ENCODE measurements around the gene PANK2.
A peak's percentile ranks its signal among the peaks of the same experiment; 100 is the strongest.
"Not testable (repeated sequence)": the region's sequence is repeated elsewhere in the genome, so short reads cannot be mapped to it uniquely, and the experiment has no call there.

Gene PANK2

DNA sequence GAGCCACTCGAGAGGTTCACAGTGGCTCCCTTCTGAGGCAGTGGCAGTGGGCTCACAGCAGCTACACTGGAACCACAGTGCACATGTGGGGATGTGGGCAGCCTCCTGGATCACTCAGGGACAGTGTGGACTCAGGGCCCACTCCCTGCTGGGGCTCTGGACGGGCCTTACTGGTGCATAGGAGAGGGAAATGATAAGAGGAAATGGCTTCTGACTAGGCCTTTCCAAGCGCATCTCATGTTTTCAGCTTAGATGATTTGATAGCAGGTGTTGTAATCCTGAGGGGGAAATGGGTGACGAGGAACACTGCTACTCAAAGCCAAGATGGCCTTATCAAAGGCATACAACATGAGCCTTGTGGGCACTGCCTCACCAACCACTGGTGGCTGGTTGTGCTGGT lies 44.0 kb downstream of the PANK2 start:
- Mint-ChIP-seq H3K36me3 (ENCODE audit: low read depth) (peaks cover 25% of the 10 kb centered on the region), H3K27me3 (ENCODE audit: low read depth) (no peaks in the 10 kb centered on the region), H3K9me3 (no peaks in the 10 kb centered on the region), H3K27ac (peak overlapping the region; percentile 46), H3K4me1 (ENCODE audit: low read depth) (peaks cover 16% of the 10 kb centered on the region), H3K4me3 (no peak overlapping the region)
- DNase-seq (ENCODE audit: low spot score): no peak

DNA sequence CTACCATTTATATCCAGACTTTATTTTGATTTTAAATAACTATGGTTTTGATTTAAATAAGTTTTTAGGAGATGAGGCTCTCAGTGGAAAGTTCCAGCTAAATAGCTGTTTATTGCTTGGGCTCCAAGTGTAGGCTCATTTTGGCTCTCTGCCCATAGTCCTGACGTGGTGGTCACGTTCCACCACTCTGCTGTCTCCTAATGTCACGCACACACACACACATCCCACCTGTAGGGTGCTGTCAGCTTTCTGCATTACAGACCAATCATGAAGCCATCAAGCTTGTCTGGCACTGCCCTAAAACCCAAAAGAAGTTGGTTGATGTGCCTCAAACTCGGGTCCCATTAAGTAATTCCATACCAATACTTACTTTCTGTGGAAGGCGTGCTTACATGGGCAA lies 45.4 kb downstream of the PANK2 start:
- Mint-ChIP-seq H3K4me3 (no peak overlapping the region), H3K36me3 (ENCODE audit: low read depth) (peaks cover 36% of the 10 kb centered on the region), H3K27me3 (ENCODE audit: low read depth) (no peaks in the 10 kb centered on the region), H3K9me3 (peaks cover 10% of the 10 kb centered on the region), H3K4me1 (ENCODE audit: low read depth) (peaks cover 16% of the 10 kb centered on the region), H3K27ac (no peak overlapping the region)
- no peak for DNase-seq (ENCODE audit: low spot score)

DNA sequence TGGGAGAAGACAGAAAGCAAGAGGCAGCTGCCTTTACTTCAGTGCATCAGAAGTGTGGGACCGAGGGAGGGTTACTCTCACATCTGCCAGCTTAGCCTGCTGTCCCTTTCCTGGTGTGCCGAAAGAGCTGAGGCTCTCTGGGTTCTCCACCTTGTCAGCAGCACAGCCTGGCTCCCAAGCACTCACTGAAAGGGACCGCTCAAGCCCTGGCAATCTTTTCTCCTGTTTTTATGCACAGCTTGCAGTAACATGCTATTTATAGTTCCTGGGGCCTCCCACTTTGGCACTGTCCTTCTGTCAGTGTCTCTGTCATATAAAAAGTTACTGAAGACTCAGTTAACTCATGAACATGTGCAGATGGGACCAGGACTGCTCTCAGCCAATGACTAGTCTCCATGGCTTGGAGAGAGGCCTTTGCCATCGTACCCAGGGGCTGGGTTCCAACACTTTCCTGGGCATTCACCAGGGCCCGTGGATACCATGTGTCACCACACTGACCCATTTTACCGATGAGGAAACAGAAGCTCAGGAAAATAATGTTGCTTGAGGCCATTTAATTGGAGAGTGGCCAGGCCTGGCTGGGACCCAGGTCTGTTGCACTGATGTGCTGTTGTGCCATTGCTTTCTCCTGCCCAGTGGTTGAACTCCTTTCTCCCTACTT lies 46.2 kb downstream of the PANK2 start:
- no peaks in the 10 kb centered on the region for H3K27me3 Mint-ChIP-seq (ENCODE audit: low read depth)
- H3K36me3 Mint-ChIP-seq (ENCODE audit: low read depth): peaks cover 41% of the 10 kb centered on the region
- no peak overlapping the region for H3K4me3 Mint-ChIP-seq
- peaks cover 10% of the 10 kb centered on the region for H3K9me3 Mint-ChIP-seq
- H3K27ac Mint-ChIP-seq: no peak overlapping the region
- H3K4me1 Mint-ChIP-seq (ENCODE audit: low read depth): peaks cover 13% of the 10 kb centered on the region
- DNase-seq (ENCODE audit: low spot score): no peak

DNA sequence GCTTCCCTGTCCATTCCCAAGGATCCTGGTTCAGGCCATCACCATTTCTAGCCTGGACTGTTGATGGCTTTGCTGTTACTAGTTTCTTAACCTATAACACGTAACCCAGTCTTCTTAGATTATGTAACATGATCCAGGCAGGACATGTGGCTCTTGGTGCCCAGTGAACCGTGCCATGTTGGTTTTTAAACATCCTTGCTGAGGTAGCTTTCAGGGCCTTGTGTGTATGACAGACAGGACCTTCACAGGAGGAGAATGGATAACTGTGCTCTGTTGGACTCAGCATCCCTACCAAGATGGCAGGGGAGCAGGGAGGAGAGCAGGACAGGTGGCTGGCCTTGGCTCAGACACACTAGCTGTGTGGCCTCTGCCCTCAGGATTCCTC lies 46.8 kb downstream of the PANK2 start:
- peaks cover 13% of the 10 kb centered on the region for H3K4me1 Mint-ChIP-seq (ENCODE audit: low read depth)
- no peak overlapping the region for H3K27ac Mint-ChIP-seq
- no peak for DNase-seq (ENCODE audit: low spot score)
- no peak overlapping the region for H3K4me3 Mint-ChIP-seq
- H3K27me3 Mint-ChIP-seq (ENCODE audit: low read depth): no peaks in the 10 kb centered on the region
- peaks cover 47% of the 10 kb centered on the region for H3K36me3 Mint-ChIP-seq (ENCODE audit: low read depth)
- peaks cover 10% of the 10 kb centered on the region for H3K9me3 Mint-ChIP-seq

DNA sequence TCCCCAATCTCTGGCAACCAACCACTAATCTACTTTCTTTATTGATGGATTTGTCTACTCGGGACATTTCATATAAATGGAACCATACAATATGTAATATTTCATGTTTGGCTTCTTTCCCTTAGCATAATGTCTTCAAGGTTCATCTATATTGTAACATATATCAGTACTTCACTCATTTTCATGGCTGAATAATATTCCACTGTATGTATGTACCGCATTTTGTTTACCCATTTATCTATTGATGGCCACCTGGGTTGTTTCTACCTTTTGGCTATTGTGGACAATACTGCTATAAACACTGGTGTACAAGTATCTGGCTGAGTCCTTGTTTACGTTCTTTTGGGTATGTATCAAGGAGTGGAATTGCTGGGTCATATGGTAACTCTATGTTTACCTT lies 48.4 kb downstream of the PANK2 start:
- Mint-ChIP-seq H3K36me3 (ENCODE audit: low read depth) (peaks cover 54% of the 10 kb centered on the region), H3K4me1 (ENCODE audit: low read depth) (peaks cover 9% of the 10 kb centered on the region), H3K27me3 (ENCODE audit: low read depth) (no peaks in the 10 kb centered on the region), H3K9me3 (peaks cover 10% of the 10 kb centered on the region), H3K27ac (no peak overlapping the region), H3K4me3 (no peak overlapping the region)
- DNase-seq (ENCODE audit: low spot score): no peak

DNA sequence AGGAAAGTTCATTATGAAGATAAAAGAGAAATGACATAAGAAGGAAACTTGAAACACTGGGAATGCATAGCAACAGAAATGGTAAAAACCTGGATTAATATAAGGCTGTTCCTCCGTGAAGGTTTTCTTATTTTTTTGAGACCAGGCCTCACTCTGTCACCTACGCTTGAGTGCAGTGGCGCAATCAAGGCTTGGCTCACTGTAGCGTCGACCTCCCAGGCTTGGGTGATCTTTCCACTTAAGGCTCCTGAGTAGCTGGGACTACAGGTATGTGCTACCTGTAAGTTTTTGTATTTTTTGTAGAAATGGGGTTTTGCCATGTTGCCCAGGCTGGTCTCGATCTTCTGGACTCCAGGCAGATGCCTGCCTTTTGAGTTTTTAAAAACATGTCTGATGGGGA lies 51.7 kb downstream of the PANK2 start:
- Mint-ChIP-seq H3K27me3 (ENCODE audit: low read depth) (no peaks in the 10 kb centered on the region), H3K9me3 (peaks cover 10% of the 10 kb centered on the region), H3K4me3 (no peak overlapping the region), H3K4me1 (ENCODE audit: low read depth) (no peaks in the 10 kb centered on the region), H3K27ac (no peak overlapping the region), H3K36me3 (ENCODE audit: low read depth) (peaks cover 51% of the 10 kb centered on the region)
- DNase-seq (ENCODE audit: low spot score): no peak

DNA sequence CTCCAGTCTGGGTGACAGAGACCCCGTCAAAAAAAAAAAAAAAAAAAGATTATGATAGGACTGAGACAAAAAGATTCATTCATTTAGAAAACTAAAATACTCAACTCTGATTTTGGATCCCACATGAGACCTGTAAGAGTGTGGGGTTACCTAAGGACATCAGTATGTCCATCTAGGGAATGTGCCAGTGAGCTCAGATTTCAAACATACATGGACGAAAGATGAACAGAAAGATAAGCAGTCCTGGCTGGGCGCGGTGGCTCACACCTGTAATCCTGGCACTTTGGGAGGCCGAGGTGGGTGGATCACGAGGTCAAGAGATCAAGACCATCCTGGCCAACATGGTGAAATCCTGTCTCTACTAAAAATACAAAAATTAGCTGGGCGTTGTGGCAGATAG lies 57.5 kb downstream of the PANK2 start:
- H3K4me1 Mint-ChIP-seq (ENCODE audit: low read depth); H3K9me3 Mint-ChIP-seq; H3K27ac Mint-ChIP-seq; H3K27me3 Mint-ChIP-seq (ENCODE audit: low read depth); H3K4me3 Mint-ChIP-seq; DNase-seq (ENCODE audit: low spot score): not testable (repeated sequence)
- peaks cover 29% of the 10 kb centered on the region for H3K36me3 Mint-ChIP-seq (ENCODE audit: low read depth)

DNA sequence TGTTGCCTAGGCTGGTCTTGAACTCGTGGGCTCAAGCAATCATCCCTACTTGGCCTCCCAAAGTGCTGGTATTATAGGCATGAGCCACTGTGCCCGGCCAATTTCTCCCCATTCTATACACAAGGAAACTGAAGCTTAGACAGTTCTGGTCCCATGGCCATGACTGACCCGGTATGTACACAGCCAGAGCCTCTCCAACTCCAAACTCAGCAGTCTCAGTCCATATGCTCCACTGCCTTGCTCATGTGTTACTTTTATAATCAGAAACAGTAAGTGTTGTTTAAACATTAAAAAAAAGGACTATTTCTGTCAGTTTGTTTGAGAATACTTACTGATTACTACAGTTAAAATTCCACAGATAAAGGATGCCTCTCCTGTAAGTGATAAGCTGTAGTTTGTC lies 75.5 kb downstream of the PANK2 start:
- H3K27me3 Mint-ChIP-seq (ENCODE audit: low read depth): no peaks in the 10 kb centered on the region
- H3K36me3 Mint-ChIP-seq (ENCODE audit: low read depth): peaks cover 33% of the 10 kb centered on the region
- peaks cover 10% of the 10 kb centered on the region for H3K4me1 Mint-ChIP-seq (ENCODE audit: low read depth)
- DNase-seq (ENCODE audit: low spot score): no peak
- no peak overlapping the region for H3K4me3 Mint-ChIP-seq
- H3K9me3 Mint-ChIP-seq: no peaks in the 10 kb centered on the region
- H3K27ac Mint-ChIP-seq: no peak overlapping the region

DNA sequence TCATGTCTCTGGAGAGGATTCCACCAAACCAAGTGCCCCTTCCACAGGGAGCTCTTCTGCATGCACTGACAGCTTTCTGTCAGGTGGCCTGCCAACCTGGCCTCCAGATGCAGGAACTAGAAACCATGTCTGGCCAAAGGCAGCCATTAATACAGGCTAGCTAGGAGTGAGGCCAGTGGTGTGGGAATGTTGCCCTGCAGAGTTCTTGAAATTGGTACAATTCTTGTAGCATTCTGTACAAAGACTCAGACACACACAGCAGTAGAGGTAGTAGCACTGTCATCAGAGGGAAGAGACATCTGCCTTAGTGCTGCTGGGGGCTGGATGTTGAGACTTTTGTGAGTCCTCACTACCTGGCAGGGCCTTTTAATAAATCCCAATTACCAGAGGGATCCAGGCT lies 77.4 kb downstream of the PANK2 start:
- H3K4me1 Mint-ChIP-seq (ENCODE audit: low read depth): peaks cover 14% of the 10 kb centered on the region
- peaks cover 33% of the 10 kb centered on the region for H3K36me3 Mint-ChIP-seq (ENCODE audit: low read depth)
- no peak overlapping the region for H3K4me3 Mint-ChIP-seq
- no peak overlapping the region for H3K27ac Mint-ChIP-seq
- H3K27me3 Mint-ChIP-seq (ENCODE audit: low read depth): no peaks in the 10 kb centered on the region
- no peaks in the 10 kb centered on the region for H3K9me3 Mint-ChIP-seq
- no peak for DNase-seq (ENCODE audit: low spot score)

DNA sequence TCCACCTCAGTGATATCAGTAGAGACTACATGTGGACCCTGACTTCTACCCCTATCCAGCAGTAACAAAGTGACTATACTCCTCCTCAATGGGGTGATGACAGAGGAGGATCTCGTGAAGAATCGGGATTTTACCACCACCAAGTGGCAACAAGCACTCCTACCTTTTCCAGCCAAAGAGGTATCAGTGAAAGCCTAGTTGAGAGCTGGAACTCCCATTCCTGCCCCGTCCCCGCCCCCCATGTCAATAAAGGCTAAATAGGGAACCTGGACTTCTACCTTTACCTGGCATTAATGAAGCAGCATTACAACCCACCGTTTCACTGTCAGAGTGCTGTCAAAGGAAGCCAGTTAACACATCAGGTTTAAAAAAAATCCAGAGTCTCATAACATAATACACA lies 80.8 kb downstream of the PANK2 start:
- H3K9me3 Mint-ChIP-seq: no peaks in the 10 kb centered on the region
- H3K27ac Mint-ChIP-seq: no peak overlapping the region
- H3K36me3 Mint-ChIP-seq (ENCODE audit: low read depth): peaks cover 43% of the 10 kb centered on the region
- peaks cover 23% of the 10 kb centered on the region for H3K4me1 Mint-ChIP-seq (ENCODE audit: low read depth)
- H3K4me3 Mint-ChIP-seq: no peak overlapping the region
- no peak for DNase-seq (ENCODE audit: low spot score)
- H3K27me3 Mint-ChIP-seq (ENCODE audit: low read depth): no peaks in the 10 kb centered on the region

DNA sequence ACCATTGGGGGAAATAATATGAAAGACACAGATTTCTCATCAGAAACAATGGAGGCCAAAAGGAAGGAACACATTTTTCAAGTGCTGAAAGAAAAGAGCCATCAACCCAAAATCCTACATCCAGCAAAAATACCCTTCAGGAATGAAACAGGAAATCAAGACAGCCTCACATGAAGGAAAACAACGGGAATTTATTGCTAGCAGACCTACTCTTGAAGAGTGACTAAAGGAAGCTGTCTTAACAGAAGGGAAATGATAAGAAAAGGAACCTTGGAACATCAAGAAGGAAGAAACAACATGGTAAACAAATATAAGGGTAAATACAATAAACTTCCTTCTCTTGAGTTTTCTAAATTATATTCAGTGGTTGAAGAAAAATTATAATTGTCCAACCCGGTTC lies 82.0 kb downstream of the PANK2 start:
- H3K27ac Mint-ChIP-seq: no peak overlapping the region
- H3K4me3 Mint-ChIP-seq: no peak overlapping the region
- DNase-seq (ENCODE audit: low spot score): no peak
- H3K4me1 Mint-ChIP-seq (ENCODE audit: low read depth): peaks cover 23% of the 10 kb centered on the region
- H3K27me3 Mint-ChIP-seq (ENCODE audit: low read depth): no peaks in the 10 kb centered on the region
- H3K9me3 Mint-ChIP-seq: no peaks in the 10 kb centered on the region
- H3K36me3 Mint-ChIP-seq (ENCODE audit: low read depth): peaks cover 48% of the 10 kb centered on the region

DNA sequence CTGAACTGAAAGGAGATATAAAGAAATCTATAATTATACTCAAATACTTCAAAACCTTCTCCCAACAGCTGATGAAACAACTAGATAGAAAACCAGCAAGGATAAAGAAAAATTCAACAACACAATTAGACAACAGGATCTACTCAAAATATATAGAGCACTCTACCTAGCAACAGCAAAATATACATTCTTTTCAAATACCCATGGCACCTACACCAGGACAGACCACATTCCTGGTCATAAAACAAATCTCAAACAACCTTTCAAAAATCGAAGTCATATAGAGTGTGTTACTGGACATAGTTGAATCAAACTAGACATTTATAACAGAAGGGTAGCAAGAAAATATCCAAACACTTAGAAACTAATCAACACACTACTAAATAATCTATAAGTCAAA lies 83.0 kb downstream of the PANK2 start:
- H3K4me3 Mint-ChIP-seq: no peak overlapping the region
- H3K27me3 Mint-ChIP-seq (ENCODE audit: low read depth): no peaks in the 10 kb centered on the region
- peaks cover 25% of the 10 kb centered on the region for H3K4me1 Mint-ChIP-seq (ENCODE audit: low read depth)
- DNase-seq (ENCODE audit: low spot score): no peak
- peaks cover 42% of the 10 kb centered on the region for H3K36me3 Mint-ChIP-seq (ENCODE audit: low read depth)
- H3K27ac Mint-ChIP-seq: no peak overlapping the region
- H3K9me3 Mint-ChIP-seq: no peaks in the 10 kb centered on the region

DNA sequence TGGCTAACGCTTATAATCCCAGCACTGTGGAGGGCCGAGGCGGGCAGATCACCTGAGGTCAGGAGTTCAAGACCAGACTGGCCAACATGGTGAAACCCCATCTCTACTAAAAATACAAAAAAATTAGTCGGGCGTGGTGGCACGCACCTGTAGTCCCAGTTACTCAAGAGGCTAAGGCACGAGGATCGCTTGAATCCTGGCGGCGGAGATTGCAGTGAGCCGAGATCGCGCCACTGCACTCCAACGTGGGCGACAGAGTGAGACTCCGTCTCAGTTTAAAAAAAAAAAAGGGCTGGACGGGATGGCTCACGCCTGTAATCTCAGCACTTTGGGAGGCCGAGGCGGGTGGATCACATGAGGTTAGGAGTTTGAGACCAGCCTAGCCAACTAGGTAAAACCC lies 83.4 kb downstream of the PANK2 start:
- Mint-ChIP-seq H3K4me1 (ENCODE audit: low read depth) (peaks cover 27% of the 10 kb centered on the region), H3K36me3 (ENCODE audit: low read depth) (peaks cover 38% of the 10 kb centered on the region)
- not testable (repeated sequence) for H3K27me3 Mint-ChIP-seq (ENCODE audit: low read depth); H3K9me3 Mint-ChIP-seq; H3K4me3 Mint-ChIP-seq; H3K27ac Mint-ChIP-seq; DNase-seq (ENCODE audit: low spot score)

DNA sequence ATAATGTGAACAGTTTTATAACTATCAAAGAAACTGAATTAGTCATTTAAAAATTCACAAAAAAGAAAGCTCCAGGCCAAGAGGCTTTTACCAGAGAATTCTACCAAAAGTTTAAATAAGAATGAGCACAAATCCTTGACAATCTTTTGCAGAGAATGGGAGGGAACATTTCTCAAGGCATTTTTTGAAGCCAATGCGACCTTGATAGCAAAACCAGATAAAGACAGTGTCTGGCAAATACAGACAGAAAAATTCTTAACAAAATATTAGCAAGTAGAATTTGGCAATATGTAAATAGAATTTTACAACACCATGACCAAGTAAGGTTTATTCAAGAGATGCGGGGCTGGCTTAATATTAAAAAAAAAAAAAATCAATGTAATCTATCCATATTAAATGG lies 84.5 kb downstream of the PANK2 start:
- Mint-ChIP-seq H3K36me3 (ENCODE audit: low read depth) (peaks cover 36% of the 10 kb centered on the region), H3K9me3 (no peaks in the 10 kb centered on the region), H3K27ac (no peak overlapping the region), H3K4me1 (ENCODE audit: low read depth) (peaks cover 24% of the 10 kb centered on the region), H3K27me3 (ENCODE audit: low read depth) (no peaks in the 10 kb centered on the region), H3K4me3 (no peak overlapping the region)
- DNase-seq (ENCODE audit: low spot score): no peak

DNA sequence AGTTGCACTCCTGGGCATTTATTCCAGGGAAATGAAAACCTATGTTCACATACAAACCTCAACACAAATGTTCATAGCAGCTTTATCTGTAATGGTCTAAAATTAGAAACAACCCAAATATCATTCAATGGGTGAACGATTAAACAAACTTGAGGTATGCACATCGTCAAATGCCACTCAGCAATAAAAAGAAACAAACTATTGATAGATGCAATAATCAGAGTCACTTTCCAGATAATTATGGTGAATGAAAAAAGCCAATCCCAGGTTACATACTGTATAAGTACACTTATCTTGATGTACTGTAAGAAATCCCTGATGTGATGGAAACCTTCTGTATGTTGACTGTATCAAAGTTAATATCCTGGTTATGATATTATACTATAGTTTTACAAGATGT lies 87.3 kb downstream of the PANK2 start:
- peaks cover 30% of the 10 kb centered on the region for H3K4me1 Mint-ChIP-seq (ENCODE audit: low read depth)
- peaks cover 30% of the 10 kb centered on the region for H3K36me3 Mint-ChIP-seq (ENCODE audit: low read depth)

More for the DNA sequence above, 87.3 kb downstream of the PANK2 start:
- Mint-ChIP-seq H3K4me3 (no peak overlapping the region), H3K27ac (no peak overlapping the region), H3K27me3 (ENCODE audit: low read depth) (no peaks in the 10 kb centered on the region), H3K9me3 (no peaks in the 10 kb centered on the region)
- DNase-seq (ENCODE audit: low spot score): no peak
